Activated naive CD8-positive, alpha-beta T cell treated with anti-CD3 and anti-CD28 coated beads, Interleukin-2, amount 10 ng/mL, durations not matched to agents 7 days and 5 days (primary cell): ENCODE measurements around the gene PRR14L. TPM values are rescaled to one million over a fixed set of nuclear protein-coding genes. Genes with fewer than 3 reads are reported as not detected.
"Not testable (repeated sequence)": the region's sequence is repeated elsewhere in the genome, so short reads cannot be mapped to it uniquely, and the experiment has no call there.

Experiments
- ATAC-seq: fragments of 150-1000 bp; cut with Tn5 transposase; one replicate; pipeline ENCODE4 v1.10.0; 2021; ENCODE audit warnings: low read depth, moderate library complexity
- POLR2A ChIA-PET: fragments of 350-600 bp; sonication (Branson Sonifier 250); formaldehyde crosslinking; loops from one replicate; lab custom pipeline; 2021; ENCODE audit warnings: antibody characterized with exemption; lab: Charles Lee
- DNase-seq: peaks from one replicate; pipeline ENCODE4 v3.0.0; 2021
- H3K27ac Mint-ChIP-seq: one replicate; pipeline ENCODE4 v1.8.0; 2022; ENCODE audit warnings: mild to moderate bottlenecking, mixed read lengths
- H3K27me3 Mint-ChIP-seq: one replicate; pipeline ENCODE4 v1.8.0; 2022; ENCODE audit warnings: mild to moderate bottlenecking, moderate library complexity, mixed read lengths
- H3K36me3 Mint-ChIP-seq: one replicate; pipeline ENCODE4 v1.8.0; 2021; ENCODE audit warnings: mild to moderate bottlenecking, mixed read lengths
- H3K4me1 Mint-ChIP-seq: one replicate; pipeline ENCODE4 v1.8.0; 2021; ENCODE audit warnings: mixed read lengths
- H3K4me3 Mint-ChIP-seq: one replicate; pipeline ENCODE4 v1.8.0; 2022; ENCODE audit warnings: mild to moderate bottlenecking, moderate library complexity, mixed read lengths
- H3K9me3 Mint-ChIP-seq: one replicate; pipeline ENCODE4 v1.8.0; 2021; ENCODE audit warnings: mixed read lengths
- total RNA-seq, 2 experiments: library from RNA; stranded (reverse); gene quantifications; one replicate each; pipeline ENCODE4 v1.2.3, GENCODE V29; 2021

PRR14L gene
- 10 to 100 TPM; 62.4 to 63.6 TPM for total RNA-seq

GRCh38 chr22:31749636-31750364, at the start of gene PRR14L:
Gene PRR14L (minus strand): TSS chr22:31750132. CDS start chr22:31738860, 11,272 bp downstream.
- DNase-seq (peak; percentile 100), ATAC-seq (peak; percentile 72)
- POLR2A ChIA-PET, result interaction anchor here (0.5 to 2.2 kb wide), 3 partner anchors 38 to 111 kb away, joined by 3 to 9 read pairs (median 4); no protein-coding TSS in a partner anchor
- Mint-ChIP-seq H3K27ac (peak within 1 kb of the TSS; percentile 90), H3K9me3 (no peaks in the 10 kb centered on the region), H3K4me3 (peak within 1 kb of the TSS; percentile 92), H3K4me1 (peaks cover 38% of the 10 kb centered on the region), H3K36me3 (peaks cover under 1% of the 10 kb centered on the region), H3K27me3 (no peaks in the 10 kb centered on the region)

- not testable (repeated sequence) for ATAC-seq, H3K4me1 Mint-ChIP-seq, H3K27ac Mint-ChIP-seq, H3K27me3 Mint-ChIP-seq, H3K4me3 Mint-ChIP-seq, H3K9me3 Mint-ChIP-seq, DNase-seq
- POLR2A ChIA-PET, result interaction anchor here (0.7 kb wide), 1 partner anchor 245 kb away, joined by 3 read pairs; no protein-coding TSS in a partner anchor
- peaks cover 20% of the 10 kb centered on the region for H3K36me3 Mint-ChIP-seq
Observed at GRCh38 chr22:31799358-31799757, 49.4 kb upstream of the PRR14L start.

GRCh38 chr22:31790240-31790639, 40.3 kb upstream of the PRR14L start:
- Mint-ChIP-seq H3K36me3 (peaks cover 2% of the 10 kb centered on the region), H3K4me1 (peaks cover 5% of the 10 kb centered on the region), H3K27me3 (no peaks in the 10 kb centered on the region), H3K4me3 (no peak overlapping the region), H3K9me3 (no peaks in the 10 kb centered on the region), H3K27ac (no peak overlapping the region)
- DNase-seq (no peak), ATAC-seq (no peak)
- POLR2A ChIA-PET, result no interaction called here

GRCh38 chr22:31789803-31790202, 39.9 kb upstream of the PRR14L start:
- no peak overlapping the region for H3K27ac Mint-ChIP-seq
- H3K4me3 Mint-ChIP-seq, result no peak overlapping the region
- POLR2A ChIA-PET, result no interaction called here
- no peaks in the 10 kb centered on the region for H3K27me3 Mint-ChIP-seq
- DNase-seq (no peak), ATAC-seq (no peak)
- H3K4me1 Mint-ChIP-seq, result peaks cover 5% of the 10 kb centered on the region
- peaks cover 4% of the 10 kb centered on the region for H3K36me3 Mint-ChIP-seq
- no peaks in the 10 kb centered on the region for H3K9me3 Mint-ChIP-seq

GRCh38 chr22:31776231-31776630, 26.3 kb upstream of the PRR14L start:
- Mint-ChIP-seq H3K27me3 (no peaks in the 10 kb centered on the region), H3K4me1 (no peaks in the 10 kb centered on the region), H3K36me3 (peaks cover 14% of the 10 kb centered on the region), H3K4me3 (no peak overlapping the region), H3K27ac (no peak overlapping the region), H3K9me3 (no peaks in the 10 kb centered on the region)
- POLR2A ChIA-PET, result interaction anchor here (0.6 to 0.7 kb wide), 2 partner anchors 46 to 476 kb away, joined by 3 to 4 read pairs; no protein-coding TSS in a partner anchor
- no peak for ATAC-seq
- DNase-seq, result no peak

GRCh38 chr22:31773416-31773815, 23.5 kb upstream of the PRR14L start:
- H3K27me3 Mint-ChIP-seq, result no peaks in the 10 kb centered on the region
- ATAC-seq, result no peak
- no peak for DNase-seq
- POLR2A ChIA-PET, result no interaction called here
- H3K4me1 Mint-ChIP-seq, result no peaks in the 10 kb centered on the region
- H3K4me3 Mint-ChIP-seq, result no peak overlapping the region
- no peak overlapping the region for H3K27ac Mint-ChIP-seq
- H3K9me3 Mint-ChIP-seq, result no peaks in the 10 kb centered on the region
- peaks cover 10% of the 10 kb centered on the region for H3K36me3 Mint-ChIP-seq

- ATAC-seq (no peak), DNase-seq (no peak)
- H3K36me3 Mint-ChIP-seq, result peaks cover 19% of the 10 kb centered on the region
- no peaks in the 10 kb centered on the region for H3K4me1 Mint-ChIP-seq
- no peaks in the 10 kb centered on the region for H3K27me3 Mint-ChIP-seq
- POLR2A ChIA-PET, result no interaction called here
- H3K9me3 Mint-ChIP-seq, result no peaks in the 10 kb centered on the region
- H3K27ac Mint-ChIP-seq, result no peak overlapping the region
- no peak overlapping the region for H3K4me3 Mint-ChIP-seq
Observed at GRCh38 chr22:31768422-31769059, 18.6 kb upstream of the PRR14L start.

GRCh38 chr22:31764785-31765184, 14.9 kb upstream of the PRR14L start:
- peaks cover 2% of the 10 kb centered on the region for H3K4me1 Mint-ChIP-seq
- no peaks in the 10 kb centered on the region for H3K9me3 Mint-ChIP-seq
- H3K27me3 Mint-ChIP-seq, result no peaks in the 10 kb centered on the region
- H3K4me3 Mint-ChIP-seq, result no peak overlapping the region
- ATAC-seq (no peak), DNase-seq (no peak)
- H3K36me3 Mint-ChIP-seq, result peaks cover 31% of the 10 kb centered on the region
- POLR2A ChIA-PET, result no interaction called here
- no peak overlapping the region for H3K27ac Mint-ChIP-seq

- POLR2A ChIA-PET, result not testable (repeated sequence)
- H3K36me3 Mint-ChIP-seq, result peaks cover 12% of the 10 kb centered on the region
Observed at GRCh38 chr22:31758860-31759259, 8.9 kb upstream of the PRR14L start.

GRCh38 chr22:31757265-31757664, 7.3 kb upstream of the PRR14L start:
- Mint-ChIP-seq H3K27me3 (no peaks in the 10 kb centered on the region), H3K9me3 (no peaks in the 10 kb centered on the region), H3K27ac (no peak overlapping the region), H3K36me3 (peaks cover 12% of the 10 kb centered on the region), H3K4me1 (peaks cover 30% of the 10 kb centered on the region), H3K4me3 (no peak overlapping the region)
- POLR2A ChIA-PET, result no interaction called here
- no peak for ATAC-seq
- no peak for DNase-seq

More at GRCh38 chr22:31758860-31759259, 8.9 kb upstream of the PRR14L start:
- not testable (repeated sequence) for H3K9me3 Mint-ChIP-seq, H3K27ac Mint-ChIP-seq, ATAC-seq, DNase-seq, H3K27me3 Mint-ChIP-seq, H3K4me3 Mint-ChIP-seq
- peaks cover 20% of the 10 kb centered on the region for H3K4me1 Mint-ChIP-seq

GRCh38 chr22:31754813-31755212, 4.9 kb upstream of the PRR14L start:
- DNase-seq, result no peak
- ATAC-seq, result no peak
- Mint-ChIP-seq H3K4me3 (peak overlapping the region; percentile 83), H3K27me3 (no peaks in the 10 kb centered on the region), H3K27ac (peak overlapping the region; percentile 99), H3K36me3 (no peaks in the 10 kb centered on the region), H3K9me3 (no peaks in the 10 kb centered on the region), H3K4me1 (peaks cover 36% of the 10 kb centered on the region)
- POLR2A ChIA-PET, result interaction anchor here (1.3 kb wide), 1 partner anchor 89 kb away, joined by 4 read pairs; no protein-coding TSS in a partner anchor

GRCh38 chr22:31753634-31754501, 3.9 kb upstream of the PRR14L start, which contains the start of gene DEPDC5:
Gene DEPDC5 (plus strand): TSS chr22:31754019. CDS start chr22:31754922, 903 bp downstream.
- POLR2A ChIA-PET, result interaction anchor here (0.6 to 1.6 kb wide), 4 partner anchors 77 to 352 kb away, joined by 3 to 10 read pairs (median 6); partner anchors contain the start of gene PISD
- H3K4me1 Mint-ChIP-seq, result peaks cover 39% of the 10 kb centered on the region
- H3K27me3 Mint-ChIP-seq, result no peaks in the 10 kb centered on the region
- no peaks in the 10 kb centered on the region for H3K36me3 Mint-ChIP-seq
- DNase-seq (peak; percentile 99), ATAC-seq (peak; percentile 82)
- peak within 1 kb of the TSS; percentile 99 for H3K27ac Mint-ChIP-seq
- no peaks in the 10 kb centered on the region for H3K9me3 Mint-ChIP-seq
- peak within 1 kb of the TSS; percentile 83 for H3K4me3 Mint-ChIP-seq
